HG02870 (cell line): ENCODE results near the gene CENPX.

Experiments used
- ATAC-seq: cut with Tn5 transposase; IDR thresholded peaks from one replicate; pipeline ENCODE4 v1.9.1; 2021; ENCODE audit warnings: mild to moderate bottlenecking, moderate library complexity; ENCODE audit not compliant: unreplicated experiment

CENPX gene

DNA sequence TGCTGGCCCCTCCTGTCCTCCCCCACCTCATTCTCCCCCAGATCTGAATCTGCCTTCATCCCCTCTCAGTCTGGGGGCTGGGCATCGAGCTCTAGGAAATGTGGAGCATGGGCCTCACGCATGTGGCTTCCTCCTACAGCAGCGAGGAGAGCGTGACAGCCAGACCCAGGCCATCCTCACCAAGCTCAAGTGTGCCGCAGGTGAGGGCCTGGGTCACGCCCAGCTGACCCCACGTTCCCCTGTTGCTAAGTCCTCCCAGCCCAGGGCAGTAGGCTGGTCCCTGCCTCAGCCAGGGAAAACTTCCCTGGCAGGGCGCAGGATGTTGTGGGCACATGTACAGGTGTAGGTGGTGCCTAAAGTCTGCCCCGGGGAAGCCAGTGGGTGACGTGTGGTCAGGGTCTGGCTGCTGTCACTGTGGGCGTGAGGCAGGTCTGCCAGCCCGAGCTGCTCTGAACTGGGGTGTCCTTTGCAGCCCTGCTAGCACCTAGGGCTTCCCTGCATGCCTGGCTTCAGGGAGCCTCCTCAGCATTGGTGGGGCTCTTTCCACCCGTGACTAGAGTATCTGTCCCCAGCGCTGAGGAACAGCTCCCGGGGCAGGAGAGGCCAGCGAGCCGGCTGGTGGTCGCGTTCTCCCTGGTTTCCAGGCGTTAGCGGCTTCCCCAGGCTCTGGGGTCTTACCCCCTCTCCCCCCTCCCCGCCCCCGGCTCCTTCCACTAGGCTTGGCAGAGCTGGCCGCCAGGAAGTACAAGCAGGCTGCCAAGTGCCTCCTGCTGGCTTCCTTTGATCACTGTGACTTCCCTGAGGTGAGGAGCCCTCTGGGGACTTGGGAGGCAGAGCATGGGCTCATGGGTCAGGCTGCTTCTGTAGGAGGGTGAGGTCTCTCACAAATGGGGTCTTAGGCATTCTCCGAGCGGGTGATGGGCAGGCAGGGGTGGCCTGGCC lies 32.6 kb upstream of the CENPX start:
- no peak for ATAC-seq

DNA sequence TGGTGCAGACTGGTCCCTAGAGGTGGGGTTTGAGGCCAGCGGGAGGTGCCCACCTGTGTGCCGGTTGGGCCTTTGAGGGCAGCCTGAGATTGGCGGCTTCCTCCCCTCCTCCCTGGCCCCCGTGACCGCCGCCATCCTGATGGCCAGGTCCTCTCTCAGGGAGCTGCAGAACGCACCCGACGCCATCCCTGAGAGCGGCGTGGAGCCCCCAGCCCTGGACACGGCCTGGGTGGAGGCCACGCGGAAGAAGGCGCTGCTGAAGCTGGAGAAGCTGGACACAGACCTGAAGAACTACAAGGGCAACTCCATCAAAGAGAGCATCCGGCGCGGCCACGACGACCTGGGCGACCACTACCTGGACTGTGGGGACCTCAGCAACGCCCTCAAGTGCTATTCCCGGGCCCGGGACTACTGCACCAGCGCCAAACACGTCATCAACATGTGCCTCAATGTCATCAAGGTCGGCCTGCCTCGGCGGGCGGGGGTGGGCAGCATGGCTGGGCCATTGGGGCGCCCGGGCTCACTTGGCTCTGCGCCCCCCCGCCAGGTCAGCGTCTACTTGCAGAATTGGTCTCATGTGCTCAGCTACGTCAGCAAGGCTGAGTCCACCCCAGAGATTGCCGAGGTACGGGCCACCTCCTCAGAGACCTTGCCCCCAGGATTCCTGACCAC lies 31.8 kb upstream of the CENPX start:
- ATAC-seq, result no peak

DNA sequence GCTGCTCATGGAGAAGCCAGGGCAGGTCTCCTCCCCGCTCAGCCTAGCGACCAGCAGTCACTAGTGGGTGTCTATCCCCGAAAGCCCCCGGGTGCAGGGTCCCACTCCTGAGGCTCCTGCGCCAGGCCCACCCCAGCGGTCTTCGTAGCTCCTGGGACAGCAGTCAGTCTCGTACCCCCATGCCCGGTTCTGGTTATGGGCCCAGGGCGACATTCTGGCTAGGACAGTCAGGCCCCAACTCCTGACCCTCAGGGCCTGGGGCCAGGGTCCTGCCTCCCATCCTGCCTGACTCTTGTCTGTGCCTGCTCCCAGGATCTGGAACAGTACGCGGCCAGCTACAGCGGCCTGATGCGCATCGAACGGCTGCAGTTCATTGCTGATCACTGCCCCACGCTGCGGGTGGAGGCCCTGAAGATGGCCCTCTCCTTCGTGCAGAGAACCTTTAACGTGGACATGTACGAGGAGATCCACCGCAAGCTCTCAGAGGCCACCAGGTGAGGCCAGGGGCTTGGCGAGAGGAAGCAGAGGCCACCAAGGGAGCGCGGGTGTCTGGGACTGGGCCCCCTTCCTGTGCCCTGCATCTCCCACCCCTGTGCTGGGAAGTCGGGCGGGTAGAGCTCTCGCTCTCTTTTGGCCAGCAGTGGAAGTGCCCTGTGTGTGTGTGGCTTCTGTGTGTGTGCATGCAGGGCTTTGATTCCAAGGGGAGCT lies 31.0 kb upstream of the CENPX start:
- ATAC-seq, result no peak

DNA sequence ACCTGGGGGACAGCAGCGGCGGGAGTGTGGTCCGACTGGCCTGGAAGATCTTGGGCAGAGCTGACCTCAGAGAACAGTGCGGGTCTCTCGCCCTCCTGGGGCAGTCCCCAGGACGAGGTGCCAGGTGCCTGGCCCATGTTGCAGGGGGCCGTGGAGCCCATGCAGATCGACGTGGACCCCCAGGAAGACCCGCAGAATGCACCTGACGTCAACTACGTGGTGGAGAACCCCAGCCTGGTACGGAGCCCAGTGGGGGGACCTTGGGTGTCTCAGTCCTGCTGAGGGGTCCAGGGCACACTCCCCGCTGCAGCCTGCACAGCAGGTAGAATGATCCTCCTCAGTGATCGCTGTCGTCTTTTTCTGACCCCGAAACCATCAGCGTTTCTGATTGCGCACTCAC lies 30.5 kb upstream of the CENPX start:
- no peak for ATAC-seq

DNA sequence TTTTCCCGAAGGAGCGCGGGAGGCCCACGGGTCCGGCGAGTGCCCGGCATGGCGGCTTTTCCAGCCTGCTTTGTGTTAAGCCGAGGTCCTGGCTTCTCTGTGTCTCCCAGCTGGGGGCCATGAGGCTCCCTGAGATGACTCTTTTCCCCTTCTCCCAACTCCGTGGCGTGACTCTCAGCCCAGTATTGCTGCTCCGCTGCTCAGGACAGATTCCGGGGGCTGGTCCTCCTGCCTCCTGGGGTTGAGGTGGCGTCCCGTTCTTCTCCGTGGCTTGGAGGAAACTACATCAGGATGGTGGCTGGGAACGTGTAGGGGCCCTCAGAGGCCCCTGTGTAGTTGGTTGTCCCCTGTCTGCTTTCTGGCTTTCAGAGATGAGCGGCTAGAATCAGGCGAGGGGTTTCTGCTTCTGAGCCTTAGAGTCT lies 30.0 kb upstream of the CENPX start:
- no peak for ATAC-seq

DNA sequence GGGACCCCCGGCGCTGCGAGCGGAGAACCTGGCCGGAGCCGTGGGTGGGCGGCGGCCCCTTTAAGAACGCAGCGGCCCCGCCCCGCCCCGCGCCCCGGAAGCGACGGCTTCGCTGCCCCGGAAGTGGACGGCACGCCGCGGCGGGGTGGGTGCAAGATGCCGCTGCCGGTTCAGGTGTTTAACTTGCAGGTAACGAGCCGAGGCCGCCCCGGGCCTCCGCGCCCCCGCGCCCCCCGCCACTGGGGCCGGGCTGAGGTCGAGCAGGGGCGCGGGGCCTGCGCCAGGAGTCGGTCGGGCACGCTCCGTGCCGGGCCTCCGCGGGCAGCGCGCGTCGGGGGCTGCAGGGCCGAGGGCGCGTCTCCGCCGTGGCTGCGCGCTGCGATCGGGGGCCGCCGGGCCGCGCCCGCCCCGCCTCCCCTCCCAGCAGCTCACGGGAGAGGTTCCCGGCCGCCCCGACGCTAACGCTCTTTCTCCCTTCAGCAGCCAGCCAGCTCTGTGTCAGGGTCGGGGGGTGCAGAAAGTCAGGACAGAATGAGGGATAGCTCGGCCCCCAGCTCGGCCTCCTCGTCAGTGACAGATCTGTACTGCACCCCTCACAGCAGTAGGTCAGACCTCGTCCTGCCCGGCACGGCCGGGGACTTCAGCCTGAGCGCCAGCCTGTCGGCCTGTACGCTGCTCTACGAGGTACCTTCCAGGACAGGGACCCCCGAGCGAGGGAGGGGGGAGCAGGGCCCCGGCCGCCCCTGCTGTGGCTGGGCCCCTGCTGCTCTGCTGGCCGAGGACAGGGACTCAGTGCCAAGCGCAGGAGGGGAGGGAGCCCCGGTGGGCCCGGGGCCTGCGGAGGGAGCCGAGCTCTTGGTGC lies 29.3 kb upstream of the CENPX start, which contains the start of the genes GPS1 and RFNG:
TSS of gene GPS1 (plus strand) at position 123 of the 862 bp plus-strand sequence. CDS start at position 157, 34 bp downstream.
TSS of gene RFNG (minus strand) at position 36 of the 862 bp plus-strand sequence. CDS start 45 bp downstream, outside the sequence.
- ATAC-seq, result peak; percentile 41

DNA sequence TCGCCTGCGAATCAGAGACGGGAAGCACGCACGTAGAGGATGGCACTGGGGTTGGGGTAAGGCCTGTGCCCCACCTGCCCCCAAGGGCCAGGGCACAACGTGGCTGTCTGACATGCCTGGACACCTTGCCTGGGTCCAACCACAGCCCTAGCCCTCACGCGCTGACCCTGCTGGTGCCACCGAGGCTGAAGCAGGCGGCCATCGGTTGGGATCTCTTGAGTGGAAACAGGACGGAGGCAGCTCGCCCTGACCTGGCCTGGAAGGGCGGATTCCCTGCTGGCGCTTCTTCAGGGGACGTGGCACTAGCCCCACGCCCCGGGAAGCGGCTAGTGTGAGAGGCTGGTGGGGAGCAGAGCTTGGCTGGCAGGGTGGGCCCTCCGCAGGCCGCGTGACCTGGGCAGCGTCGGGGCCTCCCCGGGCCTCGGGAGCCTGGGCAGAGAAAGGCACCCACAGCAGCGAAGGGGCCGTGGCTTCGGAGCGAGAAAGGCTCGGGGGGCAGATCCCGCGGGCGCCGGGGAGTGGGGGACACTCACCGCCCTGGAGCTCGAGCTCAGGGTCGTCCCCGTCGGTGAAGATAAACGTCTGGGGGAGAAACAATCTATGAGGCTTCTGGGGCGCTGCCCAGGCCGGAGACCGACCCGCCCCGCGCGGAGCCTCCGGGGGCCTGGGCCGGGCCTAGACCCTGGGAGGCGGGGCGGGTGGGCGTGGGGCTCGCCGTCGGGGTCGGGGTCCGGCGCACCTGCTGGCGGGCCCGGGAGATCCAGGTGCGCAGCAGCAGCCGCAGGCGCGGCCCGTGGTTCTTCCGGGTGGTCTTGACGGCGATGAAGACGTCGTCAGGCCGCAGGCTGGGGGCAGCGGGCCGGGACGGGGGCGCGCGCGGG lies 28.3 kb upstream of the CENPX start:
- ATAC-seq, result no peak

DNA sequence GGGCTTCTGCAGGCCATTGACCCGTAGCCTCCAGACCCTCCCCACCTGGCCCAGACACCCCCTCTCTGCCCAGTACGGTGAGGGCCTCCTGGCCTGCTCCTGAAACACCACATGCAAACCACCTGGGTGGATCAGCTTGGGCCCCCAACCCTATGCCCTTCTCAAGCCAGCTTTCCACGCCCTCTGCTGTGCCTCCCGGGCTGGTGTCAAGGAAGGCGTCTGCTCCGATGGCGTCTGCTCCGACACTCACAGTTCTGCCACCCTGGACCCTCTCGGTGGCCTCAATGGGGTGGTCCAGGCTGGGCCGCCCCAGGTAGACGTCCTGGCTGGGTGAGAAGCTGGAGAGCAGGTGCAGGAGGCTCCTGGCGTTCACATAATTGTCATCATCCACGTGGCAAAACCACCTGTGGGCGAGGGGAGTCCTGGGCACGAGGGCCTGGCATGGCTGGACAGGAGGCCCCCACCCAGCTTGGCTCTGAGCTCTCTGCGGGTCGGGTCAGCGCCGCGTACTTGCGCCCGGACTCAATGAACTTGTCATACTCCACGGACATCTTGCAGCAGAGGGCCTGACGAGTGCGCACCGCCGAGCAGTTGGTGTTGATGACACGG lies 27.6 kb upstream of the CENPX start:
- no peak for ATAC-seq

DNA sequence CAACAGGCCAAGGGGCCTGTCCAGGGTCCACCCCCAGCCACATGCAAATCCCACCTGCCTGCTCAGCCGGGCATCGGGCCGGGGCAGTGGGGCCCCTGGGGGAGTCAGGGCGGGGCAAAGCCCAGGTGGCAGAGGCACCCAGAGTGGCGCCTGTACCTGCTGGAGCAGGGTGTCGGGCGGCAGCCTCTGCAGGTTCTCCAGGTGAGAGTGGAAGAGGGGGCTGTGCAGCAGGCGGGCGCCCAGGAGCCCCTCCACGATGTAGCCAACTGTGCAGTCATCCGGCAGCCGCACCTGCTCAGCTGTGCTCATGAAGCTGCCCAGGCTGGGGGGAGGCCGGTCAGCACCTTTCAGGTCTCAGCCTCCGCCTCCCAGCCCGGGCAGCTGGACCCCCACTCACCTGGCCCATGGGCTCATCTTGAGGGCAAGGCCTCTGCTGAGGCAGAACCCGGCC lies 26.9 kb upstream of the CENPX start:
- ATAC-seq, result no peak

DNA sequence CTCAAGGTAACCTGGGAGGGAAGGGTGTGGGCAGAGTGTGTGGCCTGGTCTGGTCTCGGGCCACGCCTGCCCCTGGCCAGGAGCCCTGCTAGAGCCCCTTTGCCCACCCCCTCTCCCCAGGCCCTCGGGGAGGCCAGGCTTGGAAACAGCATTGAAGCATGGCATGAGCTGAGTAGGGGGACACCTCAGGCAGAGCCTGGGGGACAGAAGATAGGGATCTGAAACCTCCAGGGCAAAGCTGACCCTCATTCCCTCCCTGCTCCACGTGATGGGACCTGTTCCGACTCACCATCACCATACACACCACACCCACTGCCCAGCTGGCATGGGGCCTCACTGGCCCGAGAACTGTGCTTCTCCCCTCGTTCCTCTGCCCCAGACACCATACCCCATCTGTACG lies 26.4 kb upstream of the CENPX start:
- no peak for ATAC-seq

DNA sequence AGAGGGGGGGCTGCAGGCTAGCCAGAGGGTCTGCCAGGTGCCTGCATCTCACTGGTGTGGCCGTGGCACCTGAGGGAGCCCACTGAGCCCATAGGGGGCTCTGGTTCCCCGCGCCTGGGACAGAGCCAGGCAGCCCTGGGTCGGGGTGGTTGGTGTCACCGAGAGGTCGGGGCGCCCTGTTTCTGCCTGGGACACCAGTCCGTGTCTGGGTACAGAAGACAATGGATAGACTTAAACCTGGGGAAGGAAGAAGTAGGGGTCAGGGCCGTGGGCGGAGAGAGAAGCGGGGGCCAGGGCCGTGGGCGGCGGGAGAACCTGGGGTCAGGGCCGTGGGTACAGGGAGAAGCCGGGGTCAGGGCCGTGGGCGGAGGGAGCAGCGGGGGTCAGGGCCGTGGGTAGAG lies 25.9 kb upstream of the CENPX start:
- no peak for ATAC-seq

DNA sequence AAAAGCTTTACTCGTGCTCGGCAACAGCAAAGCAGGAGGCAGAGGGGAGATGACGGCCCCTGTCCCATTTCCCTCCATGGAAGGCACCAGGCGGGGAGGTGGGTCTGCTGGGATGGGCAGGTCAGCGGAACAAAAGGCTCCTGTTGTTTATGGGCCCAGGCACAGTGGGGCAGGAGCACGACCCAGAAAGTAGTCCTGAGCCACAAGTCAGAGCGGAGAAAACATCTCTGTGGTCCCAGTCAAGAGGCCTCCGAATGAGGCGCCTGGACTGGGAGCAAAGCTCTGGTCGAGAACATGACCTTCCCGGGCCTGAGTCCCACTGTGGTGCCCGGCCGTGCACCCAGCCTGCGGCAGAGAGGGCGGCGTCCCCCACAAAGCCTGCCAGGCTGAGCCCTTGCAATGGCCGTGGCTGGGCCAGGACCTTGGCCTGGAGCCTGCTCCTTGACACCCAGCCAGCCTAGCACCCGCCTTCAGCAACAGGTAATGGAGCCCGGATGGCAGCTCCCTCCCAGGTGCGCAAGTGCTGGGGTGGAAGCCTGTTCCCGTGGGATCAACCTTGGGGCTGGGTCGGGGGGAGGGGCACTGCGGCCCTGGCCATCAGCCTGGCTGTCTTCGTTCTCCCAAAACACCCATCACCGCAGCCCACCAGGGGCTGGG lies 25.4 kb upstream of the CENPX start:
- ATAC-seq, result no peak

DNA sequence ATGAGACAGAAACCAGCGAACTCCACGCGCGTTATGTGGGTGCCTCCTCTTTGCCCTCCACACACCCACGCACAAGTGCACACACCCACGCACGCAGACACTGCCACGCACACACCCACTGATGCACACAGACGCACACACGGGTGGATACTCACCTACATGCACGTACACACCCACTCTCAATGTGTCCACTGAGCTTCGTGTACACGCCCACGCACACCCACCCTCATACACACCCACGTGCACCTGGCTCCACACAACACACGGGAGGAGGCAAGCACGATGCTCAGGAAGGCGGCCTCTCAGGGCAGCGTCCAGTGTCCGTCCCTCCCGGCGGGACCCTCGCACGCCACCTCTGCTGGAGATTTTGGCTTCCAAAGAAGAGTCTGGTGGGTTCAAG lies 24.7 kb upstream of the CENPX start:
- no peak for ATAC-seq

DNA sequence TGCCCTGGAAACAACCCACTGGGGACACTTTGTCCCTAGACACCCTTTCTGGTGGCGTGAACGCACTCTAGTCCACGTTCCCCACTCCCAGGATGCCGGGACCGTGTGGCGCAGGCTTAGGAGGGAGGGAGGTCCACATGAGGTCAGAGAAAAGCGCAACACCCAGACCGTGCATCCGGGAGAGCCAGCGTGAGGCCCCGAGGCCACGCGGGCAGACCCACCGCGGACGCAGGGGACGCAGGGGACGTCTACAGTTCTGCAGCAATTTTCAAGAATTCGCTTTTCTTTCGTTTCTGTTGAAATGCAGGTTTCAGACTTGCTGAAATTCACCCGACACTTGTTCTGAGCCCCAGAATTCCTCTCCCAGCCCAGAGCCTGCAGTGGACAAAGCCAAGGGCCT lies 24.2 kb upstream of the CENPX start:
- ATAC-seq, result no peak

DNA sequence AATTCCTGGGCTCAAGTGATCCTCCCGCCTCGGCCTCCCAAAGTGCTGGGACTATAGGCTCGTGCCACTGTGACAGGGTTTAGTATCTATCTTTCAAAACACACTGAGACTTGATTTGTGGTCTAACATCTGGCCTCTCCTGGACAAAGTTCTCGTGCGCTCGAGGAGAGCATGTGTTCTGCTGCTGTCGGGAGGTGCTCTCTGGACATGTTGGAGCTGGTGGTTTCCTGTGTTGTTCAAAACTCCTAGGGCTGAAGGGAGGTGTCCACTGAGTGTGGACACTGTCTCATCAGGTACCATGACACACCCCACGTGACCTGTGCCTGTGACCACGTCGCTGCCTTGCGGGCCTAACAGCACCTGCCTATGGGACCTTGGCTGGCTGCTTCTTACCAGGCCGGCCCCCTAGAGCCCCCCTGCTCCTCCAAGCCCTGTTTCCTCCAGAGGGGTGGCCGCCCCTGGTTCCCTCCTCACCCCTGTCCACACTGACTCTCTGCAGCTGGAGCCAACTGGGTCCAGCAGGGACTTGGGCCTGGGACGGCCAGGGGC lies 23.3 kb upstream of the CENPX start:
- no peak for ATAC-seq

DNA sequence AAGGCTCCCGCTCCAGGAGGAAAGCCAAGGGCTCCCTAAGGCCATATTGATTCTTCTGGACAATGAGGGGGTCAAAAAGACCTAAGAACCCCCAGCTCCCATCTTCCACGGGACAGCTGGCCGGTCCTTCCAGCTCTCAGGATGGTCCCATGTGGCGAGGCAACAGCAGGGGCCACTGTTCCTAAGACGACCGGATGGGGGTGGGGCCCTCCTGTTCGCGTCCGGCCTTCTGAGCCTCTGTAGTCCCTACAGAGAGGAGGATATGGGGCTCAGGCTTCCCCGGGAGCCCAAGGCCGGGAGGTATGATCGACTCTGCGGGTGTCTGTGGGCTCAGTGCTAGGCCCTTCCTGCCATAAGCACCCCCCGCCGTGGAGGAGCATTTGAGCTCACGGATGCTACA lies 20.8 kb upstream of the CENPX start:
- no peak for ATAC-seq

DNA sequence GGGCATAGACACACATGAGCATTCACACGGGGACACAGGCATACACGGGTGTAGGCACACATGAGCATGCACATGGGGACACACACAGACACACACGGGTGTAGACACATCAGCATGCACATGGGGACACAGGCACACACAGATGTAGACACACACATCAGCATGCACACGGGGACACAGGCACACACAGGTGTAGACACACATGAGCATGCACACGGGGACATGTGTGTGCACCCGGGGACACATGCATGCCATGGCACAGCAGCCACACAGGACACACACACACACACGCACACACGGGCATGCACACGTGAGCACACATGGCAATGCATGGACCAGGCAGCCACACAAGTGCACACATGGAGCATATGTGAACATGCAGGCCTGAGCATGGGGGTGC lies 20.0 kb upstream of the CENPX start:
- no peak for ATAC-seq

DNA sequence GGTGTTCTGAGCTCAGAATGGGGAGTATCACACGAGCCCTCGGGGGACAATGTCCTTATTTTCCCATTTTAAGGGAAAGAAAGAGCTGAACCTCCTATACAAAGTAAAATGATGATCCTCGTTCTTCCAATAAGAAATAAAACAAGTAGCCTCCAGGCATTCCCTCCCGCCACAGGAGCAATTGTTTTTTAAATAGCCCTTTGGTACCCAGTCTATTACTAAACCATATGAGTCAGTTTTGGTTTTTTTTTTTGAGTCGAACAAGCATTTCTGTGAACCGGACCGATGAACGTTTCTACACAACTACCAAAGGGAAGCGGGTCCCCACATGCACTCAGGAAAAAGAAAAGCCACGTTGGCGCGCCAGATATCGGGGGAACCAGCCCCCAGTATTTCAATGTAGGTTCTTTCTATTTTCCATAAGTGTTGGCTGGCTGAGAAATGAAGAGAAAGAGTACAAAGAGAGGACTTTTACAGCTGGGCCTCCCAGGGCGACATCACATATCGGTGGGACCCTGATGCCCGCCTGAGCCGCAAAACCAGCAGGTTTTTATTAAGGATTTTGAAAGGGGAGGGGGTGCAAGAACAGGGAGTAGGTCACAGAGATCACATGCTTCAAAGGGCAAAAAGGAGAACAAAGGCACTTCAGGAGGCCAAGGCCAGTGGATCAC lies 18.6 kb upstream of the CENPX start:
- ATAC-seq, result no peak
